Measurements from ENCODE around the gene RGS17. TPM values are rescaled to one million over a fixed set of nuclear protein-coding genes. Genes with fewer than 3 reads are reported as not detected.
A peak's percentile ranks its signal among the peaks of the same experiment; 100 is the strongest.

RGS17 gene
- total RNA-seq, 1 donor from 2014 or later = under 0.01 TPM

DNA sequence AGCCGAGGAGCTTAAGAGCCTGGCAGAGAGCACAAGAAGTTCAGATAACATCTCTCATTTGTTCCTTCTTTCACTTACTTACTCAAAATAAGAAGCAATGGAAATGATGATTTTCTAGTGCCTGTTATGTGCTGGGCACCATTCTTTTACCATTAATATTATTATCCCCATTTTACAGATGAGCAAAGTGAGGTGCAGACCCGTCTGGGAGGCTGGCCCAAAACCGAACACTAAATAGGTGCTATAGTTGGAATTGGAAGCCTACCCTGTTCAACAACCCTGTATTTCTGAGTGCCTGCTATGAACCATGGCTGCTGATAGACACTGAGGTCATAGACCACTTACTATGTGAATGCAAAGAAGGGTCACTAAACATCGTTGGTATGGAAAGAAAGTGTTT, 103.6 kb downstream of the RGS17 start:
- no peaks in the 10 kb centered on the region for H3K4me1 ChIP-seq (ENCODE audit: control insufficient read depth in 3 of 3, insufficient read depth in 3 of 3, low read length in 3 of 3)
- H3K27me3 ChIP-seq (ENCODE audit: control insufficient read depth in 3 of 3, insufficient read depth in 3 of 3, low read length in 3 of 3) = no peaks in the 10 kb centered on the region
- H3K9ac ChIP-seq (ENCODE audit: low read depth in 1 of 3, low read length in 3 of 3) = no peak overlapping the region
- H3K27ac ChIP-seq (ENCODE audit: low read depth, low read length) = no peak overlapping the region
- H3K9me3 ChIP-seq (ENCODE audit: control insufficient read depth in 3 of 3, low read length in 3 of 3) = no peaks in the 10 kb centered on the region
- no peak overlapping the region for H3K4me3 ChIP-seq (ENCODE audit: low read length in 3 of 3)
- H3K36me3 ChIP-seq (ENCODE audit: control insufficient read depth in 3 of 3, insufficient read depth in 3 of 3, low read length in 3 of 3) = no peaks in the 10 kb centered on the region

DNA sequence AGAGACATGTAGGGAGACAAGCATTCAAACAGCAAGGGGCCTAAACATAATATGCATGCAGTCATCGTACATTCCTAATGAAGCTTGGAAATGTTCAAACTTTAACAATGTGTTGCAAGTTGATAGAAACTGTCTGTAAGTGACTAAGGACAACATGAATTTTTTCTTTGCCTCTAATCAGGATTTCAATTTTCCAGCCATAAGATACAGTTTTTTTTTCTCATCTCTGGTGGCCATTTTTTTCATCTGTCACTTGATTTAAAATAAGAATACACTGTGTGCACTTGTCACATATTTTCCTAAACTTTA, 106.4 kb downstream of the RGS17 start:
- H3K27ac ChIP-seq (ENCODE audit: low read depth, low read length) = no peak overlapping the region
- H3K9ac ChIP-seq (ENCODE audit: low read depth in 1 of 3, low read length in 3 of 3) = no peak overlapping the region
- no peak overlapping the region for H3K4me3 ChIP-seq (ENCODE audit: low read length in 3 of 3)
- no peaks in the 10 kb centered on the region for H3K4me1 ChIP-seq (ENCODE audit: control insufficient read depth in 3 of 3, insufficient read depth in 3 of 3, low read length in 3 of 3)
- no peaks in the 10 kb centered on the region for H3K36me3 ChIP-seq (ENCODE audit: control insufficient read depth in 3 of 3, insufficient read depth in 3 of 3, low read length in 3 of 3)
- no peaks in the 10 kb centered on the region for H3K27me3 ChIP-seq (ENCODE audit: control insufficient read depth in 3 of 3, insufficient read depth in 3 of 3, low read length in 3 of 3)
- no peaks in the 10 kb centered on the region for H3K9me3 ChIP-seq (ENCODE audit: control insufficient read depth in 3 of 3, low read length in 3 of 3)

DNA sequence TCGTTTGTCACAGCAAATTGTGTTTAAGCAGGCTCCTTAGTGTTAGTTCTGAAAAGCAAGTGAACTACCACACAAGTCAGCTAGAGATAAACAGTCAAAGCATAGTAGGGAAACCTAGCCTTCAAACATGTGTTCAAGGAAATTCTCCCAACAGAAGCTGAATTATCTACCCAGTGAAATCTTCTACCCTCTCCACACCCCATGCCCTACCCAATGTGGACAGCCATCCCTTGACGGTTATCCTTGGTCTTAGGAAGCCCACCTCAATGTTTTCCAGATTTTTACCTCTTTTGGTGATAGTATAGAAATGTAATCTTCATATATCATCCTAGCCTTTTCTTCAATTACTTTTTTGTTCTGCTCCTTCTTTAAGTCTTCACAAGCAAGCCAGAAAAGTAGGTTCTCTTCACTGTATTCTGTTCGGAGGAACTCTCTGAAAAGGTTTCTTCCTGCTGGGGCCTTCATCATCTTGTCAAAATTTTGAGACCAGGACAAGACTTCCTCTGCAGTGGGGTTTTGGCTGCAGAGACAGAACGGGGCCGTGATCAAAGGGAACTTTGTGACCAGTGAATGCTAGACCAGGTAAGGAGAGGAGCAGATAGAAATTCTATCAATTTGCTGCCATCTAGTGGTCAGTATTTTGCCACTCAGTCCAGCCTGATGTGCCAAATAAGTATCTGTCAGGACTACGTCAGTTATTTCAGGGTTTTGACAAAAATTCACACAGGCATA, 106.9 kb downstream of the RGS17 start:
- no peak overlapping the region for H3K27ac ChIP-seq (ENCODE audit: low read depth, low read length)
- no peaks in the 10 kb centered on the region for H3K36me3 ChIP-seq (ENCODE audit: control insufficient read depth in 3 of 3, insufficient read depth in 3 of 3, low read length in 3 of 3)
- H3K4me3 ChIP-seq (ENCODE audit: low read length in 3 of 3) = no peak overlapping the region
- H3K4me1 ChIP-seq (ENCODE audit: control insufficient read depth in 3 of 3, insufficient read depth in 3 of 3, low read length in 3 of 3) = no peaks in the 10 kb centered on the region
- H3K9me3 ChIP-seq (ENCODE audit: control insufficient read depth in 3 of 3, low read length in 3 of 3) = no peaks in the 10 kb centered on the region
- no peaks in the 10 kb centered on the region for H3K27me3 ChIP-seq (ENCODE audit: control insufficient read depth in 3 of 3, insufficient read depth in 3 of 3, low read length in 3 of 3)
- H3K9ac ChIP-seq (ENCODE audit: low read depth in 1 of 3, low read length in 3 of 3) = no peak overlapping the region

DNA sequence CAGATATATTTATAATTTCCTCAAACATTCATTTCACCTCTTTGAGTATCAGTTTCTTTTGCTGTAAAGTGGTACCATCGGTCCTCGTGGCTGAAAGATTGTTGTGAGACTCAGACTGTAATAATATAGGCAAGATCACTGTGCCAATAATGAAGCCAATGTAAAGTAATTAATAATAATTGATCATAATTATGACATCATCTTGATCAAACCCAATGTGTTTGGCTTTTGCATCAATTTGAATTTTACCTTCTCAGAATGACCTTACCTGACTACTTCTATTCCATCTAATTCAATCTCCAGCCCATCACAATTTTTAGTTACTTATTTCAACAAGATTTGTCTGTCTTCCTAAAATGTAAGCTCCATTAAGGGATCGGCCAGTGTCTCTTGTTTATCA, 112.7 kb downstream of the RGS17 start:
- Histone ChIP-seq H3K9me3 (ENCODE audit: control insufficient read depth in 3 of 3, low read length in 3 of 3) (no peaks in the 10 kb centered on the region), H3K4me1 (ENCODE audit: control insufficient read depth in 3 of 3, insufficient read depth in 3 of 3, low read length in 3 of 3) (no peaks in the 10 kb centered on the region), H3K9ac (ENCODE audit: low read depth in 1 of 3, low read length in 3 of 3) (no peak overlapping the region), H3K27ac (ENCODE audit: low read depth, low read length) (no peak overlapping the region), H3K27me3 (ENCODE audit: control insufficient read depth in 3 of 3, insufficient read depth in 3 of 3, low read length in 3 of 3) (no peaks in the 10 kb centered on the region), H3K4me3 (ENCODE audit: low read length in 3 of 3) (no peak overlapping the region), H3K36me3 (ENCODE audit: control insufficient read depth in 3 of 3, insufficient read depth in 3 of 3, low read length in 3 of 3) (no peaks in the 10 kb centered on the region)

DNA sequence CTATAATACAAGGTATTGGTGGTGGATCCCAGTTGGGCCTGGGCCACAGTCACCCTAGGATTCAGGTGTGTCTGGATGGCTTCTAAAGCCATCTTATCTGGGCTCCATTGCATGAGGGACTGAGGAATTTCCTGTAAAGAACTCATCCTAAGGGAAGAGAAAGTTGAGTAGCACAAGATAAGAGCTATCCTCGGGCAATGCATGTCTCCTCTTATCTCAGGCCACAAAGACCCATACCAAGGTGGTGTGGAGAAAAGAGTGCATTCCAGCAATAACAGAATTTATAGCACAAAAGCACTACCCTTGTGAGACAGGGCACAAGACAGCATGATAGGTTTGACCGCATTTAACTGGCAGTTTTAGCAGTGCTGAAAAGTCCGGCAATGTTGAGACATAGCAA, 114.2 kb downstream of the RGS17 start:
- Histone ChIP-seq H3K27ac (ENCODE audit: low read depth, low read length) (no peak overlapping the region), H3K9me3 (ENCODE audit: control insufficient read depth in 3 of 3, low read length in 3 of 3) (no peaks in the 10 kb centered on the region), H3K4me1 (ENCODE audit: control insufficient read depth in 3 of 3, insufficient read depth in 3 of 3, low read length in 3 of 3) (no peaks in the 10 kb centered on the region), H3K9ac (ENCODE audit: low read depth in 1 of 3, low read length in 3 of 3) (peak overlapping the region in 1 of 3 donors; percentile 21), H3K4me3 (ENCODE audit: low read length in 3 of 3) (no peak overlapping the region), H3K27me3 (ENCODE audit: control insufficient read depth in 3 of 3, insufficient read depth in 3 of 3, low read length in 3 of 3) (no peaks in the 10 kb centered on the region), H3K36me3 (ENCODE audit: control insufficient read depth in 3 of 3, insufficient read depth in 3 of 3, low read length in 3 of 3) (no peaks in the 10 kb centered on the region)

DNA sequence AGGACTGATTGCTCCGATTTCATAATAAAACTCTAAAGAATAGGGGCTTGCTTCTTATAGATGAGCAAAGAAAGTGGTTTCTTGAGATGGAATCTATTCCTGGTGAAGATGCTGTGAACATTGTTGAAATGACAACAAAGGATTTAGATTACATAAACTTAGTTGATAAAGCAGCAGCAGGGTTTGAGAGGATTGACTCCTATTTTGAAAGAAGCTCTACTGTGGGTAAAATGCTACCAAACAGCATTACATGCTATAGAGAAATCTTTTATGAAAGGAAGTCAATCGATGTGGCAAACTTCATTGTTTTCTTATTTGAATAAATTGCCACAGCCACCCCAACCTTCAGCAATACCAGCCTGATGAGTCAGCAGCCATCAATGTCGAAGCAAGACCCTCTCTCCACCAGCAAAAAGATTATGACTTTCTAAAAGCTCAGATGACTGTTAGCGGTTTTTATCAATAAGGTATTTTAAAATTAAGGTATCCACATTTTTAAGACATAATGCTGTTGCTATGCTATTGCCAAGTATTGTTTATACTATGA, 115.9 kb downstream of the RGS17 start:
- no peak overlapping the region for H3K4me3 ChIP-seq (ENCODE audit: low read length in 3 of 3)

DNA sequence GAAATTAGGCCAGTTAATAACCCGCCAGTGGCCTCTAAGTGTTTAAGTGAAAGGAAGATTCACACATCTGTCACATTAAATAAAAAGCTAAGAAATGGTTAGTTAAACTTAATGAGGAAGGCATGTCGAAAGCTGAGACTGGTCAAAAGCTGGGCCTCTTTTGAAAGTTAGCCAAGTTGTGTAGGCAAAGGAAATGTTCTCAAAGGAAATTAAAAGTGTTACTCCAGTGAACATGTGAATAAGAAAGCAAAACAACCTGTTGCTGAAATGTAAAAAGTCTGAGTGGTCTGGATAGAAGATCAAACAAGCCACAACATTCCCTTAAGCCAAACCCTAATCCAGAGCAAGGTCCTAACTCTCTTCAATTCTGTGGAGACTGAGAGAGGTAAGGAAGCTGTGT, 117.6 kb downstream of the RGS17 start:
- Histone ChIP-seq H3K9me3 (ENCODE audit: control insufficient read depth in 3 of 3, low read length in 3 of 3) (no peaks in the 10 kb centered on the region), H3K36me3 (ENCODE audit: control insufficient read depth in 3 of 3, insufficient read depth in 3 of 3, low read length in 3 of 3) (no peaks in the 10 kb centered on the region), H3K4me1 (ENCODE audit: control insufficient read depth in 3 of 3, insufficient read depth in 3 of 3, low read length in 3 of 3) (no peaks in the 10 kb centered on the region), H3K9ac (ENCODE audit: low read depth in 1 of 3, low read length in 3 of 3) (no peak overlapping the region), H3K27me3 (ENCODE audit: control insufficient read depth in 3 of 3, insufficient read depth in 3 of 3, low read length in 3 of 3) (no peaks in the 10 kb centered on the region), H3K27ac (ENCODE audit: low read depth, low read length) (no peak overlapping the region), H3K4me3 (ENCODE audit: low read length in 3 of 3) (no peak overlapping the region)

More for the DNA sequence above, 115.9 kb downstream of the RGS17 start:
- Histone ChIP-seq H3K36me3 (ENCODE audit: control insufficient read depth in 3 of 3, insufficient read depth in 3 of 3, low read length in 3 of 3) (no peaks in the 10 kb centered on the region), H3K9me3 (ENCODE audit: control insufficient read depth in 3 of 3, low read length in 3 of 3) (no peaks in the 10 kb centered on the region), H3K4me1 (ENCODE audit: control insufficient read depth in 3 of 3, insufficient read depth in 3 of 3, low read length in 3 of 3) (no peaks in the 10 kb centered on the region), H3K27ac (ENCODE audit: low read depth, low read length) (no peak overlapping the region), H3K9ac (ENCODE audit: low read depth in 1 of 3, low read length in 3 of 3) (no peak overlapping the region), H3K27me3 (ENCODE audit: control insufficient read depth in 3 of 3, insufficient read depth in 3 of 3, low read length in 3 of 3) (no peaks in the 10 kb centered on the region)

DNA sequence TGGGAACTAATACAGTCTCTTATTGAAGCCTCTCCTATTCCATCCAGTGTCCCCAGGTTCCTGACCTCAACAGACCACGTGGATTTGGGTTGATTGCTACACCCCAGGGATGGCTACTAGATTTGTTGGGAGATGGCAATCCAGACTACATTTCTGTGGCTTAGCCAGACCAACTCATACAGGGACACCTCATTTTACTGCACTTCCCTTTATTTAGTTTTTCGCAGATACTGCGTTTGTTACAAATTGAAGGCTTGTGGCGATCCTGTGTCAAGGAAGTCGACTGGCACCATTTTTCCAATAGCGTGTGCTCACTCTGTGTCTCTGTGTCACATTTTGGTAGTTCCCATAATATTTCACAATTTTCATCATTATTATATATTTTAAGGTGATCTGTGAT, 118.2 kb downstream of the RGS17 start:
- H3K9ac ChIP-seq (ENCODE audit: low read depth in 1 of 3, low read length in 3 of 3) = no peak overlapping the region
- H3K9me3 ChIP-seq (ENCODE audit: control insufficient read depth in 3 of 3, low read length in 3 of 3) = no peaks in the 10 kb centered on the region
- H3K4me3 ChIP-seq (ENCODE audit: low read length in 3 of 3) = no peak overlapping the region
- no peaks in the 10 kb centered on the region for H3K27me3 ChIP-seq (ENCODE audit: control insufficient read depth in 3 of 3, insufficient read depth in 3 of 3, low read length in 3 of 3)
- H3K36me3 ChIP-seq (ENCODE audit: control insufficient read depth in 3 of 3, insufficient read depth in 3 of 3, low read length in 3 of 3) = no peaks in the 10 kb centered on the region
- H3K4me1 ChIP-seq (ENCODE audit: control insufficient read depth in 3 of 3, insufficient read depth in 3 of 3, low read length in 3 of 3) = no peaks in the 10 kb centered on the region
- no peak overlapping the region for H3K27ac ChIP-seq (ENCODE audit: low read depth, low read length)

DNA sequence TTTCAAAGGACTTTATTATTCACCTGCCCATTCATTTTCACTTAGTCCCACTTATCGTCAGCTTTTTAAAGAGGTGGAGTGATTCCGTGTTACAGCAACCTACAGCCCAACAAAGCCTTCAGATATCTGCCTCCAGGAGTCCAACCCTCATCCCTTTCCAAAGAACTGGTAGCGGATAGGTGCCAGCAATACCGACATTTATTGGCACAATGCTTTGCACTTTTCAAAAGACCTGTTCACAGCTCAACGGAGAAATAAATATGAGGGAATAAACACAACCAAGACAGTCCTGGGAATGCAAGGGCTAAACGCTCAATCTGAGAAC, 127.8 kb downstream of the RGS17 start:
- Histone ChIP-seq H3K4me1 (ENCODE audit: control insufficient read depth in 3 of 3, insufficient read depth in 3 of 3, low read length in 3 of 3) (peaks cover 8 to 26% (median 16%) of the 10 kb centered on the region in 3 donors), H3K36me3 (ENCODE audit: control insufficient read depth in 3 of 3, insufficient read depth in 3 of 3, low read length in 3 of 3) (no peaks in the 10 kb centered on the region), H3K9ac (ENCODE audit: low read depth in 1 of 3, low read length in 3 of 3) (peak overlapping the region; percentile 88 to 91 (median 90)), H3K27ac (ENCODE audit: low read depth, low read length) (peak overlapping the region; percentile 87), H3K4me3 (ENCODE audit: low read length in 3 of 3) (peak overlapping the region; percentile 84 to 95 (median 92)), H3K27me3 (ENCODE audit: control insufficient read depth in 3 of 3, insufficient read depth in 3 of 3, low read length in 3 of 3) (no peaks in the 10 kb centered on the region), H3K9me3 (ENCODE audit: control insufficient read depth in 3 of 3, low read length in 3 of 3) (no peaks in the 10 kb centered on the region)

DNA sequence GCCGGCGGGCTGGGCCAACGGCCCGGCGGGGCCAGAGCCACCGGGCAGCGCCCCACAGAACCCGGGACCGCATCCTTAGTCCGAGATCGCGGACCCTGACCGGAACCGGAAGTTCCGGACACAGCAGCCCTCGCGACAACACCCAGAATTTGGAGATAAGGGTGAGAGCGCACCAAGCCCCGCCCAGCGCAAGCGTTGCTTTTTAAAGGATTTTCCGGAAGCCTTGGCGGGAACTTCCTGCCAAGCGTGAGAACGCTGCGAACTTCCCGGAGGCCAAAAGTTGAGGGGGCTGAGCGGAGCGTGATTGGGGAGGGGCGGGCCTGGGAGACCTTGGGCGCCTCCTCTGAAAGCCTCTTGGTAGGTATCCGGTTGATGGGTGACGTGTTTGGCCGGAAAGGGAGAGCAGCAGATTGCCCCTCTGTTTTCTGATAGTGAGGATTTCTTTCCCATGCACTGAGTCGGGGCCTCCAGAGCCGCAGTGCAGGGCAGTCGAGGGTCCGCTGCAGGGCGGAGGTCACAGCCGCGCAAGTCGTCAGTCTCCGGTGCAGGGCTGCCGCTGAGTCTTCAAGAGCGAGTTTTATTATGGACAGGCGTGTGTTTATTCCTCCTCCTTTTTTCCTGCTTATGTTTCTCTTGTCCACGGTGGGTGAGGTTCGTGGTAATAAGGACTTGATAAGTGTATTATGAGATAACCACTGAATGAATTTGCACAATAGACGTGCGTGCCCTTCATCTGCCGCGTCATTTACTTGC, 128.3 kb downstream of the RGS17 start, which contains the start of gene MTRF1L:
Gene MTRF1L, minus strand, starts transcription at position 97 of the 753 bp plus-strand sequence. Its CDS starts 24 bp downstream, at position 73.
- Histone ChIP-seq H3K27ac (ENCODE audit: low read depth, low read length) (peak within 1 kb of the TSS; percentile 87), H3K9me3 (ENCODE audit: control insufficient read depth in 3 of 3, low read length in 3 of 3) (no peaks in the 10 kb centered on the region), H3K4me1 (ENCODE audit: control insufficient read depth in 3 of 3, insufficient read depth in 3 of 3, low read length in 3 of 3) (peaks cover 8 to 26% (median 16%) of the 10 kb centered on the region in 3 donors), H3K36me3 (ENCODE audit: control insufficient read depth in 3 of 3, insufficient read depth in 3 of 3, low read length in 3 of 3) (no peaks in the 10 kb centered on the region), H3K9ac (ENCODE audit: low read depth in 1 of 3, low read length in 3 of 3) (peak within 1 kb of the TSS; percentile 88 to 91 (median 90)), H3K27me3 (ENCODE audit: control insufficient read depth in 3 of 3, insufficient read depth in 3 of 3, low read length in 3 of 3) (no peaks in the 10 kb centered on the region), H3K4me3 (ENCODE audit: low read length in 3 of 3) (peak within 1 kb of the TSS; percentile 84 to 95 (median 92))

Data from skeletal muscle tissue (tissue), 4 donors.